ENCODE measurements around the gene DUSP22.

Gene DUSP22

GRCh38 chr6:311679-312220 is 19.5 kb downstream of the DUSP22 start:
- no peak for DNase-seq

- peak; percentile 16 for DNase-seq
Observed at GRCh38 chr6:313087-313486, 20.8 kb downstream of the DUSP22 start.

- no peak for DNase-seq
Observed at GRCh38 chr6:313917-314316, 21.6 kb downstream of the DUSP22 start.

DNA sequence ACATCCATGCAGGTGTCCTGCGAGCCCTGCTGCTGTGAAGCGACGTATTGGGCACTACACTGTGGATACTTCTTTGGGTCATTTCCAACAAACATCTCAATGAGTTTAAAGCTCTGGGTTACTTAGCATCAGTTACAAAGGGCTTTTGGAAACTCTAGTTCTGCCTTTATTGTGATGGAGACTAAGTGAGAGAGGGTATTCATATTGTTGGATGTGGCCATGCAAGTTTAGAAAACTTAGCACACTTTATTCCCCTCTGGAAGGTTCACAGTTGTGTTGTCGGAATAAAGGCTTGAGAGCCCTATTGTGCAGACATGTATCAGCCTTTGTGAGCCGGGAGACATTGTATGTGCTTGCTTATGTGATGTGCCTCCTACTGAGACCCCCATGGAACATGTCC is 22.1 kb downstream of the DUSP22 start:
- DNase-seq = no peak

DNA sequence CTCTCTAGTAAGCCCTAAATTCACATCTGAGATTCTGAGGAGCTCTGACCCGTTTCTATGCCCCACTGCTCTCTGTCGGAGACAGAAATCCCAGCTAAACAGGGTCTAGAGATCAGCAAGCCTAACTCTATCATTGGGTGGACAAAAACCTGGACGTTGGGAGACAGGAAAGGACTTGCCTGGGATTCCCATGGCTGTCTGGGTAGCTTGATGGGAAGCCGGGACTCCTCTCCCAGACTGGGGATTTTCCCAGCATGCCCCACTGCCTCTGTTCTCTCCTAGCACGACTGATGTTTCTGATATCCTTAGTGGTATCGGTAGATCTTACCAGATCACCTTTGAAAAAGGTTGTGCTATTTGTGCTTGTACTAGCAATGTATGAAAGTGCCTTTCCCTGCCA is 22.9 kb downstream of the DUSP22 start:
- no peak for DNase-seq

- DNase-seq = no peak
Observed at GRCh38 chr6:315921-316752, 23.9 kb downstream of the DUSP22 start.

GRCh38 chr6:316753-317038 is 24.4 kb downstream of the DUSP22 start:
- DNase-seq = no peak

DNA sequence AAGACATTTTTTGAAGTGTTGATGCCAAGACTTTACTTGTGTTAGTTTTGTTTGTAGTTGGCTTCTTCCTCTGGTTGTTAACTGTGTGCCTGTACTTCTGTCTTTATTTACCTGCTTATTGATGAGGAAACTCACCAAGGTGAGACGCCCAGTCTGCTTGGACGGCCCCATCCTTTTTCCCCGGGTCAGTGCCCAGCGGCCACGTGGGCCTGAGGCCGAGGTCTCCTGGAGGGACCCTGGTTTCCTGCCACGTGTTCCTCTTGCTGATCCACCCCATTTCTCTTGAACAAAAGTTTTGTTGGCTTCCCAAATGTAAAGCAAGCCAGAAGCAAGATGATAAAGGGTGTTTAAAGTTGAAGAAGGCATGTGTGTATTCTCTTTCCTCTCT is 24.8 kb downstream of the DUSP22 start:
- no peak for DNase-seq

DNA sequence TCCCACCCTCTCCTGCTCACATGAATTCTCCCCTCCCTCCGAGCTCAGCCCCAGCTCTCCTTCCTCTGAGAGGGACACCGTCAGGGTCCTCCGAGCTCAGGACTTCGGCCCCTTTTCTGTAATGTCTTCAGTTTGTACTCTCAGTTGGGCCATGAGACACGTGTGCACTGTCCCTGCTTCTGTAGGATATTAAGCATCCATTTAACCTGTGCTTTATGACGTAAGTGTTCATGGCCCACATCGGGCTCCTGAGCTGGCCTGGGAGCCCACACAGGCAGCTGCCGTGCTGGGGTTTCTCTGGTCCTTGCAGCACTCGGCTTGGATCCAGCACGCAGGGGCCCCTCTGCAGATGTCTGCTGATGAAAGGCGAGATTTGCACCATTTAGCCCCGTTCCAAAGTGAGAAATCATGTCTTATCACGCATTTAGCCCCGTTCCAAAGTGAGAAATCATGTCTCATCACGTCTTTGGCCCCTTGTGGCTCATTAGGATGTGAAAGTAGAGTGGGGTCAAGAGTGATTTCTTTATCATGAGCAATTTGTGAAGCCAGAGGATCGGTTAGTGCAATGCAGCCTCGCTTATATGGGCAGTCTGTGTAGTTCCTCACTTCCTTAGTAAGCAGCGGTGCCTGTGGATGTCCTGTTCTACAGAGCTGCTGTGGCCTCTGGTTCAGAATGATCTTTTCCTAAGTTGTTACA is 25.3 kb downstream of the DUSP22 start:
- no peak for DNase-seq

- no peak for DNase-seq
Observed at GRCh38 chr6:318243-318890, 26.1 kb downstream of the DUSP22 start.

GRCh38 chr6:319177-320131 is 27.2 kb downstream of the DUSP22 start:
- DNase-seq = no peak

DNA sequence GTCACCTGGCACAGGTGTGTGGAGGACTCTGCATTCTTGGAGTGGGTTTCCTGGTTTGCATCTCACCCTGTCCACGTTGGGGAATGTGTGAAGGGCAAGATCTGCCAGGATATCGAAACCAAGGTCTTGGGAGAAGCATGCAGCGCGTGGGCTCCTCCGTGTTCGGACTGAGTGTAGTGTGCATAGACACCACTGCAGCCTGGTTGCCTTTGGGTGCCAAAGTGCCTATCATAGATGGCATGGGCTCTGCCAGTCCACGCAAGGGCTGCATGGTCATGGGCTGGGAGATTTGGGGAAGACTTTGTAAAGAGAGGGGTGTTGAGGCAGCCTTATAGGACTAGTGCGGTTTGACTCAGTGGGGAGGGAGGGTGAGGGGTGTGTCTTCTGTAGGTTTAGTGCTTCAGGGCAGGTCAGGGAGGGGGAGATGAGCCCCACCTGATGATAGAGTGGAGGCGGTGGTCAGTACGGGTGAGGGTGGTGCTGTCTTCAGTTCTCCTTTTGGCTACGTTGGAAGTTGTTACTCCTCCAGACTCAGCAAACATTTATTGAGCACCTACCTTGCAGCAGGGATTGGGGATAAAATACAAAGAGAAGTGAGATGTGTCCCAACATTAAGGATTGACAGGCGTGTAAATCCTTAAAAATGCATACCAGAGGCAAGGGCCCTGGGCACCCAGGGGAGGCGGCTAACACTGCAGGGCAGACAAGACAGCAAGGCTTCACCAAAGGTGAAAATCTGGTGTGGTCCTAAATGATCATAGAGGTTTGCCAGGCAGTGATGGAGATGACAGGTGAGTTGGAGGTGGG is 28.3 kb downstream of the DUSP22 start:
- DNase-seq = no peak

GRCh38 chr6:321158-321438 is 28.8 kb downstream of the DUSP22 start:
- no peak for DNase-seq

GRCh38 chr6:321536-322258 is 29.4 kb downstream of the DUSP22 start:
- no peak for DNase-seq

- DNase-seq = no peak
Observed at GRCh38 chr6:322259-322930, 30.1 kb downstream of the DUSP22 start.

- DNase-seq = no peak
Observed at GRCh38 chr6:322940-323729, 30.8 kb downstream of the DUSP22 start.

- no peak for DNase-seq
Observed at GRCh38 chr6:323730-324088, 31.4 kb downstream of the DUSP22 start.

DNA sequence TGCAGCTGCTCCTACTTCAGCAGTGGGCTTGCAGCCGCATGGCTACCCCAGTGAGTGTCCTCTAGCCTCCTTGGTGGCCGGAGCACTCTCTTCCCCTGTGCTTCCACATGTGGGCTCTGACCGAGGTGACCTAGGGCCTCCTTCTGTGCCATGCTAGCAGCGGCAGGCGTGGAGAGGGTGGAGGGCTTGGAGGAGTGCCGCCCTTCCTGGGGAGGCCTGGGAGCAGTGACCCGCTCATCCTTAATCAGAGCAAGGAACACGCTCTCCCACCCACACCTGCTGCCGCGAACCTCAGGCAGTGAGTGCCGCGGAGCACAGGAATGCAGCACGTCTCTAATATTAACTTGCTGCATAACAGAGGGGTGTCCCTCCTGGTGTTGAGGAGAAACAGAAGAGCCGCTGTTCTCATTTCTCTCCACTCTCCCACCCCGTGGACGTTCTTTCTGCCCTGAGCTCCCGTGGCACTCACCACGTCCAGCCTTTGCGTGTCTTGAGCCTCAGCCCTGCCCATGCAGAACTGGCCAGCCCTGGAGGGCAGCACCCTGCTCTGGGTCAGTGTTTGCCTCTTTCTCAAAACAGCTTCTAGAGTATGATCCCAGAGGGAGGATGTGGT is 31.9 kb downstream of the DUSP22 start:
- no peak for DNase-seq

- DNase-seq = no peak
Observed at GRCh38 chr6:324729-325125, 32.4 kb downstream of the DUSP22 start.
